ENCODE data around the gene B4GALNT3.

DNA sequence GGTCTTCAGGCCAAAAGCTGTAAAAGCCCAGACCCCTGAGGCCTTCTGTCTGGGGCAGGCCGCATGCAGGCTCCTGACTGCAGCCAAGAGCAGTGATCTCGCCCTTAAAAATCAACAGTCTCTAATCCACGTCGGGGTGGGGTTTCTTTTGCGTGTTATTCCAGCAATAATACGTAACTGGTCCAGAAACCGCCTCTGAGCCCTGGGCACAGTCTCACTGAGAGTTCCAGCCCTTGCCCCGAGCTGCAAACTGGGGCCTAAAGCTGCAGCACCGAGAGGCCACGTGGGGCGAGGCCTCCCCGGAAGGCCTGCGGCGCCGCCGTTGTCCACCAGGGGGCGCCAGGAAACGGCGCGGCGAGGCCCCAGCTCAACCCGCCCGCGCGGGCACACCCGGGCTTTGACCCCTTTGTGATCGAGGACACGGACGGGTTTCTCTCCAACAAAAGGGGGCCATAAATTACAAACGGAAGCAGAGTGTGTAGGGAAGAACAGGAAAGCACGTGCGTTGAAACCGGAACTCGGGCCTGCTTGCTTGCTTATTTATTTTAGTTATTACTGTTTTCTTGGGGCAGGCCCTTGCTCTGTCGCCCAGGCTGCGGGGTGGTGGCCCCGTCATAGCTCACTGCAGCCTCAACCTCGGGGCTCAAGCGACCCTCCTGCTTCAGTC lies 116.3 kb downstream of the B4GALNT3 start:
- TF ChIP-seq ZNF274 (IDR thresholded peaks at IDR 0.05; ENCODE audit: low read depth, low read length) (no peak), SUZ12 (IDR thresholded peaks at IDR 0.05; ENCODE audit: extremely low read depth, insufficient read depth, insufficient read length) (no peak)

Measured in NT2/D1 (cell line).